ENCODE measurements around the gene MYO5B.

DNA sequence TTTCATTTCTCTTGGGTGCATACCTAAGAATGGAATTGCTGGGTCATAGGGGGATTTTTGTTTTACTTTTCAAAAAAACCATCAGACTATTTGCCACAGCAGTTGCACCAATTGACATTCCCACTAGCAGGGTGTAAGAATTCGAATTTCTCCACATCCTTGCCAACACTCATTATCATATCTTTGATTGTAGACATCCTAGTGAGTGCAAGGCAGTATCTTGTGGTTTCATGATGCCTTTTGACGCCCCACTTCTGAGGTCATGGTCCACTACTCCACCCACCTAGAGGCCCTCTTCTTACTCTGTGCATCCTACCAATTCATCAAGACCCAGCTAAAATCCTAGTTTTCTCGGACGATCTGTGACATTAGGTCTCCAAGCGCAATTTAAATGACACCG lies 161.9 kb downstream of the MYO5B start:
- TF ChIP-seq GATA3 (IDR thresholded peaks at IDR 0.05; ENCODE audit: low read depth, low read length) (no peak), GATA2 (IDR thresholded peaks at IDR 0.05; ENCODE audit: low read depth, low read length) (no peak)

All from SH-SY5Y (cell line).